GM13976 (cell line): ENCODE results near the gene FIBCD1.

Experiments
- DNase-seq: peaks from one replicate; pipeline ENCODE4 v3.0.0; 2012; ENCODE audit warnings: low spot score
- CTCF ChIP-seq: IDR thresholded peaks from 2 replicates; pipeline ENCODE4 v1.5.1; 2012; ENCODE audit warnings: borderline replicate concordance, mild to moderate bottlenecking; ENCODE audit not compliant: insufficient read depth; ENCODE audit errors: extremely low read depth, missing control alignments, control extremely low read depth
- in situ Hi-C: fragments of 300-500 bp; cut with MboI; formaldehyde crosslinking; loops from one replicate; pipeline ENCODE4 v1.12.0; 2022; ENCODE audit warnings: low sequenced_read_pairs, mixed read lengths, inconsistent platforms; ENCODE audit not compliant: unreplicated experiment

The FIBCD1 gene

GRCh38 chr9:130981002-130981755 lies 42.1 kb upstream of the FIBCD1 start:
- DNase-seq, result no peak
- no peak for TF ChIP-seq CTCF
- in situ Hi-C loops, result no loop called here

GRCh38 chr9:130980526-130980925 lies 41.5 kb upstream of the FIBCD1 start:
- DNase-seq, result no peak
- no peak for TF ChIP-seq CTCF
- in situ Hi-C loops, result no loop called here

- no peak for TF ChIP-seq CTCF
- no peak for DNase-seq
- in situ Hi-C loops, result no loop called here
Measured at GRCh38 chr9:130979591-130980385, 40.7 kb upstream of the FIBCD1 start.

GRCh38 chr9:130977811-130978221 lies 38.8 kb upstream of the FIBCD1 start:
- DNase-seq, result no peak
- in situ Hi-C loops, result no loop called here

GRCh38 chr9:130975932-130976841 lies 37.1 kb upstream of the FIBCD1 start:
- no peak for DNase-seq
- TF ChIP-seq CTCF, result no peak
- in situ Hi-C loops, result no loop called here

More at GRCh38 chr9:130977811-130978221, 38.8 kb upstream of the FIBCD1 start:
- no peak for TF ChIP-seq CTCF

- TF ChIP-seq CTCF, result no peak
- in situ Hi-C loops, result no loop called here
- DNase-seq, result no peak
Measured at GRCh38 chr9:130975156-130975555, 36.1 kb upstream of the FIBCD1 start.
